Liver (tissue), 9 donors: ENCODE measurements around the gene FRS2. TPM values are rescaled to one million over a fixed set of nuclear protein-coding genes. Genes with fewer than 3 reads are reported as not detected.

Experiments used
- DNase-seq: peaks from one replicate; pipeline ENCODE4 v3.0.0-alpha.2; 2017; ENCODE audit warnings: low spot score
- H3K27ac ChIP-seq, 2 donors: one replicate each; pipeline ENCODE4 v1.7.0; 2013; ENCODE audit warnings: inconsistent platforms in 2 of 2, low read length in 2 of 2, control low read depth in 1 of 2, low read depth in 1 of 2, mild to moderate bottlenecking in 1 of 2
- H3K27me3 ChIP-seq, 4 donors: one replicate each; pipeline versions ENCODE4 v1.6.1 to v1.7.0; 2013; ENCODE audit warnings: low read length in 3 of 4, inconsistent platforms in 1 of 4, mild to moderate bottlenecking in 1 of 4, moderate library complexity in 1 of 4; ENCODE audit not compliant: control insufficient read depth in 4 of 4, insufficient read depth in 4 of 4
- H3K36me3 ChIP-seq, 4 donors: one replicate each; pipeline versions ENCODE4 v1.6.1 to v1.7.0; 2013; ENCODE audit warnings: low read length in 3 of 4, mild to moderate bottlenecking in 3 of 4, low read depth in 1 of 4, moderate library complexity in 1 of 4; ENCODE audit not compliant: control insufficient read depth in 4 of 4, insufficient read depth in 3 of 4
- H3K4me1 ChIP-seq, 4 donors: one replicate each; pipeline versions ENCODE4 v1.6.1 to v1.7.0; 2013; ENCODE audit warnings: low read length in 3 of 4, mild to moderate bottlenecking in 3 of 4, moderate library complexity in 1 of 4; ENCODE audit not compliant: control insufficient read depth in 4 of 4, insufficient read depth in 4 of 4
- H3K4me3 ChIP-seq, 3 donors: one replicate each; pipeline versions ENCODE4 v1.6.1 to v1.7.0; 2013; ENCODE audit warnings: low read length in 3 of 3, control low read depth in 1 of 3, low read depth in 1 of 3, mild to moderate bottlenecking in 1 of 3
- H3K9ac ChIP-seq, 2 donors: one replicate each; pipeline ENCODE4 v1.7.0; 2013; ENCODE audit warnings: low read length in 2 of 2, mild to moderate bottlenecking in 2 of 2, moderate library complexity in 2 of 2, control low read depth in 1 of 2, low read depth in 1 of 2
- H3K9me3 ChIP-seq, 4 donors: one replicate each; pipeline versions ENCODE4 v1.6.1 to v1.7.0; 2013; ENCODE audit warnings: low read length in 3 of 4; ENCODE audit not compliant: control insufficient read depth in 4 of 4
- ATF3 ChIP-seq: IDR thresholded peaks from 2 replicates; pipeline ENCODE4 v1.6.1; 2016; ENCODE audit warnings: antibody characterized with exemption
- CTCF ChIP-seq: fragments of 150-350 bp; IDR thresholded peaks from 2 replicates; pipeline ENCODE4 v1.5.1; 2017; ENCODE audit warnings: improper control_type of control experiment, low read depth, low read length; ENCODE audit not compliant: missing input control
- EGR1 ChIP-seq, 2 donors: IDR thresholded peaks; 2 replicates each; pipeline ENCODE4 v1.6.1; 2016 to 2018; ENCODE audit warnings: antibody characterized with exemption in 2 of 2, low read depth in 2 of 2
- FOXA1 ChIP-seq: IDR thresholded peaks from 2 replicates; pipeline ENCODE4 v1.6.1; 2016; ENCODE audit warnings: antibody characterized with exemption
- FOXA2 ChIP-seq: IDR thresholded peaks from 2 replicates; pipeline ENCODE4 v1.6.1; 2016; ENCODE audit warnings: antibody characterized with exemption
- GABPA ChIP-seq, 2 donors: IDR thresholded peaks in 1 of 2; conservative IDR thresholded peaks in 1 of 2; 2 replicates each; pipeline ENCODE4 v1.6.1; 2016; ENCODE audit warnings: antibody characterized with exemption in 2 of 2, mild to moderate bottlenecking in 1 of 2, moderate library complexity in 1 of 2
- HNF4A ChIP-seq, 2 donors: conservative IDR thresholded peaks; 2 replicates each; pipeline ENCODE4 v1.6.1; 2016; ENCODE audit warnings: antibody characterized with exemption in 2 of 2, mild to moderate bottlenecking in 2 of 2
- HNF4G ChIP-seq: IDR thresholded peaks from 2 replicates; pipeline ENCODE4 v1.6.1; 2016; ENCODE audit warnings: antibody characterized with exemption
- JUND ChIP-seq, 2 donors: IDR thresholded peaks; 2 replicates each; pipeline ENCODE4 v1.6.1; 2016; ENCODE audit warnings: antibody characterized with exemption in 2 of 2
- MAX ChIP-seq: IDR thresholded peaks from 2 replicates; pipeline ENCODE4 v1.6.1; 2016; ENCODE audit warnings: antibody characterized with exemption
- NR2F2 ChIP-seq: IDR thresholded peaks from 2 replicates; pipeline ENCODE4 v1.6.1; 2016; ENCODE audit warnings: antibody characterized with exemption
- RAD21 ChIP-seq, 2 donors: IDR thresholded peaks; 2 replicates each; pipeline ENCODE4 v1.6.1; 2016; ENCODE audit warnings: antibody characterized with exemption in 2 of 2, mild to moderate bottlenecking in 2 of 2
- REST ChIP-seq: IDR thresholded peaks from 2 replicates; pipeline ENCODE4 v1.6.1; 2016; ENCODE audit warnings: antibody characterized with exemption, mild to moderate bottlenecking
- RXRA ChIP-seq, 2 donors: IDR thresholded peaks; 2 replicates each; pipeline ENCODE4 v1.6.1; 2017 to 2018; ENCODE audit warnings: antibody characterized with exemption in 2 of 2, mild to moderate bottlenecking in 1 of 2
- SP1 ChIP-seq: IDR thresholded peaks from 2 replicates; pipeline ENCODE4 v1.6.1; 2018; ENCODE audit warnings: antibody characterized with exemption, mild to moderate bottlenecking
- TAF1 ChIP-seq: conservative IDR thresholded peaks from 2 replicates; pipeline ENCODE4 v1.6.1; 2016; ENCODE audit warnings: antibody characterized with exemption, mild to moderate bottlenecking
- YY1 ChIP-seq: IDR thresholded peaks from 2 replicates; pipeline ENCODE4 v1.6.1; 2016; ENCODE audit warnings: antibody characterized with exemption, mild to moderate bottlenecking
- ZBTB33 ChIP-seq: IDR thresholded peaks from 2 replicates; pipeline ENCODE4 v1.6.1; 2016; ENCODE audit warnings: antibody characterized with exemption
- WGBS: extraction: QIAGEN DNeasy Blood & Tissue Kit; methylation state at CpG from one replicate; pipeline ENCODE4 v1.1.7; 2013; 5-methylcytosine and 5-hydroxymethylcytosine counted together
- polyA plus RNA-seq, 2 donors: library from polyadenylated mRNA; stranded (reverse) in 1 of 2; unstranded in 1 of 2; fragments of 200-250 nt in 1 of 2; fragments of >200 nt in 1 of 2; fragmentation: Nextera tagmentation in 1 of 2; extraction: Ambion mirVana in 1 of 2; gene quantifications; one replicate each; pipeline versions ENCODE4 v1.2.1 to v1.2.3, GENCODE V29; 2013 to 2015
- total RNA-seq, 2 donors: library from RNA; depleted of rRNA; stranded (reverse); fragments of >200 nt; gene quantifications; one replicate each; pipeline ENCODE4 v1.2.3, GENCODE V29; 2014
- donor health status: healthy.
- donor health status: healthy.
- donor health status: healthy.
- donor health status: healthy.
- donor health status: healthy.

Gene FRS2
- total and polyA plus RNA-seq, 4 donors = 7.0 to 24.0 (median 21.9) TPM

GRCh38 chr12:69469854-69470188 lies 367 bp upstream of the FRS2 start:
- WGBS = 16% methylated on average over 10 of the region's 10 CpGs

More at GRCh38 chr12:69469854-69470188, 367 bp upstream of the FRS2 start:
- peak overlapping the region; percentile 82 to 87 for H3K9ac ChIP-seq
- no peaks in the 10 kb centered on the region for H3K27me3 ChIP-seq
- TF ChIP-seq YY1 (no peak), JUND (IDR thresholded peaks at IDR 0.05) (no peak), RXRA (IDR thresholded peaks at IDR 0.05) (no peak), SP1 (no peak), FOXA1 (no peak), FOXA2 (no peak), GABPA (IDR thresholded peaks at IDR 0.05 in 1 of 2, conservative IDR thresholded peaks at IDR 0.05 in 1 of 2) (no peak), NR2F2 (no peak), RAD21 (IDR thresholded peaks at IDR 0.05) (no peak), ZBTB33 (no peak), ATF3 (no peak), TAF1 (no peak), REST (no peak), HNF4A (conservative IDR thresholded peaks at IDR 0.05) (no peak), EGR1 (IDR thresholded peaks at IDR 0.05; ENCODE audit: low read depth in 2 of 2) (no peak), MAX (no peak), CTCF (no peak), HNF4G (no peak)
- no peak for DNase-seq
- peak overlapping the region; percentile 87 to 94 for H3K27ac ChIP-seq
- H3K36me3 ChIP-seq = no peaks in the 10 kb centered on the region
- H3K4me1 ChIP-seq = peaks cover 6 to 41% (median 33%) of the 10 kb centered on the region in 4 donors
- H3K4me3 ChIP-seq = peak overlapping the region; percentile 97 to 100 (median 97)
- H3K9me3 ChIP-seq = no peaks in the 10 kb centered on the region
